Activated naive CD8-positive, alpha-beta T cell (primary cell): ENCODE results near the gene HPS4.
A peak's percentile ranks its signal among the peaks of the same experiment; 100 is the strongest.

Experiments used
- H3K27ac Mint-ChIP-seq: one replicate; pipeline ENCODE4 v1.8.0; 2021; ENCODE audit warnings: mixed read lengths
- H3K27me3 Mint-ChIP-seq: one replicate; pipeline ENCODE4 v1.8.0; 2021; ENCODE audit warnings: mixed read lengths
- H3K36me3 Mint-ChIP-seq: one replicate; pipeline ENCODE4 v1.8.0; 2021; ENCODE audit warnings: mixed read lengths
- H3K4me1 Mint-ChIP-seq: one replicate; pipeline ENCODE4 v1.8.0; 2021; ENCODE audit warnings: low read depth, mixed read lengths
- H3K4me3 Mint-ChIP-seq: one replicate; pipeline ENCODE4 v1.8.0; 2021; ENCODE audit warnings: mild to moderate bottlenecking, mixed read lengths
- H3K9me3 Mint-ChIP-seq: one replicate; pipeline ENCODE4 v1.8.0; 2021; ENCODE audit warnings: low read depth, mixed read lengths

The HPS4 gene

DNA sequence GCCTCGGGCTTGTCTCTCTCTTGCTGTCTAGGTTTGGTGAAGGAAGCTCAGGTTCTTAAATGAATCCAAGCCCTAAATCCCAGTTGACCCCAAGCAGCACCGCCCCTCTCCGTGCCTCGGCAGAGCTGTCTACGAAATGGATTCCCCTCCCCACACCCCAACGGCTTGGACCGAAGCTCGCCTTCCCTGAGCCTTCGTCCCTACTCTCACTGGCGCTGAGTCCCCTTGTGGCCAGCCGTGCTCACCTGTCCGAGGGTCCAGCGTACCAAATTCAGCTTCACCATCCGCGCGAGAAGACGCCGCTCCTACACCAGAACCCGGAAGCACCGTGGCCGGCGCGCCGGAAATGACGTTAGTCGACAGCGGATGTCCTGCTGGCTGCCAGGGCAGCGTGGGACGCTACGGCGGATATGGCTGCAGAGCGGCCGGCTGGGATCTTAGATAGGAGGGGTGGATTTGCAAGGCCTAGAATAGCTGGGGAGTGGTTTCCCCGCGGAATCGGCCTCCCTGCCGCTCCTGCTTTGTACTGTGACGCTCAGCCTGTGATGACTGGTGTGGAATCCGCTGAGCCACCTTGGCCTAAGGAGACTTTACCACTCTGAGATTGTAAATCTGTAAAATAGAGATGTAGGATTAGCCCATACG lies 28.7 kb upstream of the HPS4 start, which contains the start of gene TFIP11:
TFIP11 (minus strand) TSS at position 325 of the 645 bp plus-strand sequence. CDS start 2,201 bp downstream, outside the sequence.
- Mint-ChIP-seq H3K36me3 (peaks cover 6% of the 10 kb centered on the region), H3K4me3 (peak within 1 kb of the TSS; percentile 100), H3K27me3 (no peaks in the 10 kb centered on the region), H3K4me1 (peaks cover 39% of the 10 kb centered on the region), H3K27ac (peak within 1 kb of the TSS; percentile 95), H3K9me3 (no peaks in the 10 kb centered on the region)

DNA sequence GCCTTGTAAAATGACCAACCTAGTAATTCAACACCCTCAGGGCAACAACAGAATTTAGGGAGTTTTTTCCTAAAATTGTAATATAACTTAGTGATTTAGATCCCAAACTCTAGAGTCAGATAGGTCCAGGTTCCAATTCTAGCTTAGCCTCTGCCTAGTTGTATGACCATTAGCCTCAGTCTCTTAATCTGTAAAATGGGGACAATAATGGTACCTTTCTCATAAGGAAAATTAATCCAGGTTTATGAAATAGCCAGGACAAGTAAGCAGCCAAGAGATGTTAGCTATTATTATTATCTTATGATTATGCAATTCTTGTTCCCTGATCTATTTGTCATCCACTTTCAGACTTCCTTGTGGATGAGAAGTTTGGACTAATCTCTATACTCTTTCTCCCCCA lies 24.6 kb upstream of the HPS4 start:
- Mint-ChIP-seq H3K4me3 (no peak overlapping the region), H3K4me1 (peaks cover 42% of the 10 kb centered on the region), H3K36me3 (peaks cover 12% of the 10 kb centered on the region), H3K9me3 (no peaks in the 10 kb centered on the region), H3K27me3 (no peaks in the 10 kb centered on the region), H3K27ac (no peak overlapping the region)

- Mint-ChIP-seq H3K27me3 (no peaks in the 10 kb centered on the region), H3K4me3 (peak overlapping the region; percentile 53), H3K4me1 (peaks cover 26% of the 10 kb centered on the region), H3K36me3 (peaks cover 9% of the 10 kb centered on the region), H3K27ac (peak overlapping the region; percentile 28), H3K9me3 (no peaks in the 10 kb centered on the region)
Measured at GRCh38 chr22:26503758-26504157, 20.2 kb upstream of the HPS4 start.

DNA sequence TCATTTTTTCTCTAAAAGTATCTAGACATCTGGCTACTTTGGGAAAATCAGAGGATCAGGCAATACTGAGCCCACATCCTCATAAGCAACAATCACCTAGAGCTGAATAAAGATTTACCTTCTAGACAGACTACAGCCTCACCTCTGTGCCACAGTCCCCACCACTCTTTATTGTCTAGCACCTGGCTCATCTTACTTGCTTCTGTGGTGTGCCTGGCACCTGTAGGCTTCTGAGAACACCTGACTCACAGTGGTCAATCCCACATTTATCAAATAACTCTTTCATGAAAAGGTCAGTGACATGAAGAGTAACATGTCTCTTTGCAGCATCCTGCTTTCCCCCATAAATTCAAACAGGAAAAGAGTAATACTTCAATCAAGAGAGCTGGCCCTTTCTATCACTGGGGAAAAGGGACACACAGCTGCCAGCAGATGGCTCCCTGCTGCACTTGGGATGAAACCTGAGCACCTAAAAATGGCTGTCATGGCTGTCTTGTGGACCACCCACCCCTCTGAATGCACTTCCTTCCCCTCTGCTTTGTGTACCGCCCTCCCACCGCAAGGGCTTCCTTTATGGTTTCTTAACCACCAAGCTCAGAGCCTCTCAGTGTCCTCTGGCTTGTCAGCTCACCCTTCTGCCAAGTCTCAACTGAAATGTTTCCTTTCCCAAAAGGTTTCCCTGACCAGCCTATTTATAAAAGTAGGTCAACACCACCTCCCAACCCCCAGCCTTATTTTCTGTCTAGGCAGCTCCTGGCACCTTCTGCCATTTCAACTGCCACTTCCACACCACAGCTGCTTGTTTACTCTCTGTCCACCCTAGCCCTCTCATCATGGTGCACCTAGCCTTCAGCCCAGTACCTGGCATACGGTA lies 19.3 kb upstream of the HPS4 start:
- H3K36me3 Mint-ChIP-seq = peaks cover 9% of the 10 kb centered on the region
- H3K4me3 Mint-ChIP-seq = peak overlapping the region; percentile 38
- H3K27me3 Mint-ChIP-seq = no peaks in the 10 kb centered on the region
- H3K27ac Mint-ChIP-seq = peak overlapping the region; percentile 83
- H3K9me3 Mint-ChIP-seq = no peaks in the 10 kb centered on the region
- H3K4me1 Mint-ChIP-seq = peaks cover 26% of the 10 kb centered on the region

- Mint-ChIP-seq H3K36me3 (peaks cover 9% of the 10 kb centered on the region), H3K4me3 (no peak overlapping the region), H3K4me1 (peaks cover 26% of the 10 kb centered on the region), H3K27ac (no peak overlapping the region), H3K27me3 (no peaks in the 10 kb centered on the region), H3K9me3 (no peaks in the 10 kb centered on the region)
Measured at GRCh38 chr22:26501996-26502395, 18.4 kb upstream of the HPS4 start.

- H3K4me1 Mint-ChIP-seq = peaks cover 22% of the 10 kb centered on the region
- H3K36me3 Mint-ChIP-seq = peaks cover 5% of the 10 kb centered on the region
- H3K9me3 Mint-ChIP-seq = no peaks in the 10 kb centered on the region
- no peaks in the 10 kb centered on the region for H3K27me3 Mint-ChIP-seq
- H3K27ac Mint-ChIP-seq = no peak overlapping the region
- H3K4me3 Mint-ChIP-seq = no peak overlapping the region
Measured at GRCh38 chr22:26499188-26499703, 15.7 kb upstream of the HPS4 start.

- peaks cover 3% of the 10 kb centered on the region for H3K36me3 Mint-ChIP-seq
- H3K4me3 Mint-ChIP-seq = no peak overlapping the region
- H3K4me1 Mint-ChIP-seq = peaks cover 5% of the 10 kb centered on the region
- H3K27ac Mint-ChIP-seq = no peak overlapping the region
- no peaks in the 10 kb centered on the region for H3K27me3 Mint-ChIP-seq
- no peaks in the 10 kb centered on the region for H3K9me3 Mint-ChIP-seq
Measured at GRCh38 chr22:26496456-26496855, 12.9 kb upstream of the HPS4 start.

GRCh38 chr22:26494506-26494905 lies 10.9 kb upstream of the HPS4 start:
- Mint-ChIP-seq H3K27ac (no peak overlapping the region), H3K27me3 (no peaks in the 10 kb centered on the region)

DNA sequence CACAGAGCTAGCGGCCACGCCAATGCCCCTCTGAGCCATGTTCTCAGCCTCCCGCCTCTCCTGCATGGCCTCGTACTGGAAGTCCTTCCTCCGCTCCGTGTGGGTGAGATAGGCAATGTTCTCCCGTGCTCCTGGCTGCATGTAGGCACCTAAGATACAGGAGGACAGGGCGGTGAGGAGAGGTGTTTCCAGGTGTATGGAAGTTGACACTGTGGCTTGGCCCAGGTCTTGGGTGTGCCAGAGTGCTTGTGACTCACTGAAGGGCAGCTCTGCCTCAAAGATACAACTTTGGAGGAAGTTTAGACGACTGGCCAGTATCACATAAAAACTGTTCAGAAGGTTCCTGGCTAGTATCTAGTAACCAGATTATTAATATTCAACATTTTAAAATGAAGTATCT lies 8.6 kb upstream of the HPS4 start:
- H3K27ac Mint-ChIP-seq = no peak overlapping the region

More at GRCh38 chr22:26494506-26494905, 10.9 kb upstream of the HPS4 start:
- Mint-ChIP-seq H3K9me3 (no peaks in the 10 kb centered on the region), H3K4me3 (no peak overlapping the region), H3K4me1 (peaks cover 3% of the 10 kb centered on the region), H3K36me3 (peaks cover 3% of the 10 kb centered on the region)

GRCh38 chr22:26489447-26490036 lies 6.0 kb upstream of the HPS4 start:
- Mint-ChIP-seq H3K4me1 (peaks cover 18% of the 10 kb centered on the region), H3K27me3 (no peaks in the 10 kb centered on the region), H3K9me3 (no peaks in the 10 kb centered on the region), H3K4me3 (no peak overlapping the region), H3K27ac (peak overlapping the region; percentile 71), H3K36me3 (peaks cover 3% of the 10 kb centered on the region)

More for the DNA sequence above, 8.6 kb upstream of the HPS4 start:
- Mint-ChIP-seq H3K9me3 (no peaks in the 10 kb centered on the region), H3K4me3 (no peak overlapping the region), H3K36me3 (peaks cover 3% of the 10 kb centered on the region), H3K27me3 (no peaks in the 10 kb centered on the region), H3K4me1 (peaks cover 3% of the 10 kb centered on the region)

DNA sequence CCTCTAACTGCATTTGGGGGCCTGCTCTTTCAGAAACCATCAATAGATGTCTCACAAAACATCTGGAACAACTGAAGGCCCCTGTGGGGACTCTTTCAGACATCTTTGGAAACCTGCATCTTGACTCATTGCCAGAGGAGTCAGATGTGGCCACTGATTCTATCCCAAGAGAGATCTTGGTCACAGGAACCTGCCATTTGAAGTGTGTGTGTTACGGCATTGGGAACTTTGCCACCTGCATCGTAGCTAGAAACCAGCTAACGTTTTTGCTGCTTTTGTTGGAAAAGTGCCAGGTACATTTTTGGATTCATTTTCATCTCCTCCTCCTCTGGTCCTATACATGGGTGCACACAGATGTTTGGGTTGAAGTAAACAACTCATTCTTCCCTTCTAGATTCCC lies 4.4 kb upstream of the HPS4 start:
- no peak overlapping the region for H3K27ac Mint-ChIP-seq
- H3K27me3 Mint-ChIP-seq = no peaks in the 10 kb centered on the region
- H3K9me3 Mint-ChIP-seq = no peaks in the 10 kb centered on the region
- no peaks in the 10 kb centered on the region for H3K36me3 Mint-ChIP-seq
- peaks cover 23% of the 10 kb centered on the region for H3K4me1 Mint-ChIP-seq
- H3K4me3 Mint-ChIP-seq = no peak overlapping the region

DNA sequence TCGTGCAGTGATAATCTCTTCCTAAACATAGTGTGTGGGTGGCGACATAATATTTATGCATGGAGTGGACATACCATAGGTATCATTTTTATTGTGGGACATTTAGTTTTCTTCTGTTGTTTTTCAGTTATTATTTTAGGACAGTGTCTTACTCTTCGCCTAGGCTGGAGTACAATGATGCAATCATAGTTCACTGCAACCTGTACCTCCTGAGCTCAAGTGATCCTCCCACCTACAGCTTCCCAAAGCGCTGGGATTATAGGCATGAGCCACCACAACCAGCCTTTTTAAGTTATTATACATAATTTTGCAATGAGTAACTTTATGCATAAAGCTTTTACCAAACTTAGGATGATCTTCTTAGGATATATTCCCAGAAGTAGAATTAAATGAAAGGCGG lies 2.8 kb upstream of the HPS4 start:
- H3K4me3 Mint-ChIP-seq = peak overlapping the region; percentile 48
- H3K9me3 Mint-ChIP-seq = no peaks in the 10 kb centered on the region
- H3K27ac Mint-ChIP-seq = no peak overlapping the region
- peaks cover 39% of the 10 kb centered on the region for H3K4me1 Mint-ChIP-seq
- H3K36me3 Mint-ChIP-seq = peaks cover 3% of the 10 kb centered on the region
- no peaks in the 10 kb centered on the region for H3K27me3 Mint-ChIP-seq

DNA sequence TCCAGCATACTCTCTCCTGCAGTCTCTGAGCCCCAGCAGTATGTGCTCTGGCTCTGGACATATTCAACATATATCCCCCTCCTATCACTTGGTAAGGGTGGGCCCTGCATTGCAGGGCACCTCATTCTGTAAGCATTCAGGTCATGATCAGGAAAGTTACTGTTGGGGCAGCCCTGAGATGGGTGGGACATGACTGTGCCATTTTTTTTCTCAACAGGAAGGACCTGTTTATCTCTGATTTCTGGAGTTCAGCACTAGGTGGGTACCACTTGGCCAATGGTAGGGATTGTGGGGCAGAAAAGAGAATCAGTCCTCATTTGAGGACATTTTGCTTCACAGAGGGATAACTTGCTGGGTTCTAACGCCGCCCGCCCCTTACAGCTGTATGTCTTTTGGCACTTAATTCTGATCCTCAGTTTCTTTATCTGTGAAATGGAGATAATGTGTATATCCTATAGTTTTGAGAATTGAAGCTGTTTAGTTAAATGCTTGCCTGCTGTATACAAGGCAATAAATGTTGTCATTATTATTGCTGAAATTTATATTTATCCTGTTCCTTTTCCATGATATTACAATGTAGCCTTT lies 2.3 kb upstream of the HPS4 start:
- Mint-ChIP-seq H3K4me1 (peaks cover 44% of the 10 kb centered on the region), H3K27me3 (no peaks in the 10 kb centered on the region), H3K4me3 (peak overlapping the region; percentile 99), H3K36me3 (peaks cover 5% of the 10 kb centered on the region), H3K27ac (peak overlapping the region; percentile 72), H3K9me3 (no peaks in the 10 kb centered on the region)

DNA sequence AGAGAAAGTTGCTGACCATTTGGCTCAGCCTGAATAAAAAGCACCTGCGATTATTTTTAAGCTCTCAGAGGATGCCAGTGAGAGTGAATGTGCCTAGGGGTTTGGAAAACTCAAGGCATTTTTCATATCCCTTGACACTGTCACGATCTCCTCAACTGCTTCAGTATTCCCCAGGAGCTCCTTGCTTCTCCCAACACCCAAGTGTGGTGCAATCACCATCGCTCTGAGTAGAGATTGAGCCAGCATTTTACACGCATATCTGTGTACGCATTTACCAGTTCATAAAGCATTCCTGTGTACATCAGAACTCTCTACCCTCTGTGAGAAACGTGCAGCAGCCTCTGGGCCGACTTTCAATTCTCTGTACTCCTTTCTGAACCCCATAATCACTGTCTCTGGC lies 1.4 kb upstream of the HPS4 start:
- H3K4me3 Mint-ChIP-seq = peak overlapping the region; percentile 99
- no peaks in the 10 kb centered on the region for H3K27me3 Mint-ChIP-seq
- H3K36me3 Mint-ChIP-seq = peaks cover 5% of the 10 kb centered on the region
- peaks cover 52% of the 10 kb centered on the region for H3K4me1 Mint-ChIP-seq
- no peaks in the 10 kb centered on the region for H3K9me3 Mint-ChIP-seq
- peak overlapping the region; percentile 72 for H3K27ac Mint-ChIP-seq

DNA sequence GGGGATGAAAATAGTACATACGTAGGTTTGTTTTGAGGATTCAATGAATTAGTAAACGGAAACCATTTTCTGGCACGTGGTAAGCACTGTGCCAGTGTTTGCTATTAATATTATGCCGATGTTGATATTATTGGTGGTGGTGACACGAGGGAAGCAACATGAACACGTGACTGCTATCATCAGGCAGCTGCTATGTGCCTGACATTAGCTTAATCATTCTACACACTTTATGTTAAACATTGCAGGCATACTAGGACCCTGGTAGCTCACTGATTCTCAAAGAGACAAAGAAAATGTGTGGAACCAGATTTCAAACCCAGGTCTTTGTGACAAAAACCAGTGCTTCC lies 750 bp upstream of the HPS4 start:
- peaks cover 11% of the 10 kb centered on the region for H3K36me3 Mint-ChIP-seq
- H3K27me3 Mint-ChIP-seq = no peaks in the 10 kb centered on the region
- H3K27ac Mint-ChIP-seq = peak overlapping the region; percentile 95
- no peaks in the 10 kb centered on the region for H3K9me3 Mint-ChIP-seq
- peak overlapping the region; percentile 99 for H3K4me3 Mint-ChIP-seq
- peaks cover 59% of the 10 kb centered on the region for H3K4me1 Mint-ChIP-seq
